HepG2 (cell line): ENCODE measurements around the gene GAPDH. TPM values are rescaled to one million over a fixed set of nuclear protein-coding genes. Genes with fewer than 3 reads are reported as not detected.
A peak's percentile ranks its signal among the peaks of the same experiment; 100 is the strongest.

Experiments used
- ATF1 ChIP-seq: IDR thresholded peaks from 2 replicates; pipeline ENCODE4 v1.6.1; 2016; ENCODE audit warnings: mild to moderate bottlenecking, control low read depth
- ATF7 ChIP-seq, 2 experiments: fragments of 450-650 bp in 1 of 2; sonication (generic) in 1 of 2; formaldehyde crosslinking in 1 of 2; IDR thresholded peaks; 2 replicates each; pipeline versions ENCODE4 v1.4.0 to v1.6.1; 2016 to 2020; ENCODE audit warnings: antibody characterized with exemption in 1 of 2, mild to moderate bottlenecking in 1 of 2, missing genetic modification reagents in 1 of 2
- CC2D1A ChIP-seq: sonication (generic); formaldehyde crosslinking; IDR thresholded peaks from 2 replicates; pipeline ENCODE4 v1.8.1; 2023; ENCODE audit warnings: mild to moderate bottlenecking, missing genetic modification reagents
- EEA1 ChIP-seq: sonication (generic); formaldehyde crosslinking; IDR thresholded peaks from 2 replicates; pipeline ENCODE4 v1.5.1; 2020; ENCODE audit warnings: mild to moderate bottlenecking, missing genetic modification reagents, borderline replicate concordance
- ELF1 ChIP-seq: sonication (generic); formaldehyde crosslinking; IDR thresholded peaks from 2 replicates; pipeline ENCODE4 v1.4.0; 2020; ENCODE audit warnings: missing genetic modification reagents
- FLYWCH1 ChIP-seq: sonication (generic); formaldehyde crosslinking; IDR thresholded peaks from 2 replicates; pipeline ENCODE4 v1.8.1; 2023; ENCODE audit warnings: mild to moderate bottlenecking, missing genetic modification reagents
- GLI4 ChIP-seq: sonication (generic); formaldehyde crosslinking; IDR thresholded peaks from 2 replicates; pipeline ENCODE4 v1.5.1; 2020; ENCODE audit warnings: missing genetic modification reagents, mild to moderate bottlenecking, moderate library complexity, borderline replicate concordance
- MBD4 ChIP-seq: IDR thresholded peaks from 2 replicates; pipeline ENCODE4 v1.6.1; 2012; ENCODE audit warnings: low read length, inconsistent platforms, borderline replicate concordance
- NCOA1 ChIP-seq: sonication (generic); formaldehyde crosslinking; IDR thresholded peaks from 2 replicates; pipeline ENCODE4 v1.9.0; 2021; ENCODE audit warnings: missing genetic modification reagents
- NFYB ChIP-seq: sonication (generic); formaldehyde crosslinking; IDR thresholded peaks from 2 replicates; pipeline ENCODE4 v1.4.0; 2020; ENCODE audit warnings: missing genetic modification reagents
- SMARCE1 ChIP-seq: fragments of 450-650 bp; IDR thresholded peaks from 2 replicates; pipeline ENCODE4 v1.6.1; 2017; ENCODE audit warnings: borderline replicate concordance
- TBP ChIP-seq: sonication (generic); formaldehyde crosslinking; IDR thresholded peaks from 2 replicates; pipeline ENCODE4 v1.5.0; 2020; ENCODE audit warnings: missing genetic modification reagents
- TBX2 ChIP-seq: sonication (generic); formaldehyde crosslinking; IDR thresholded peaks from 2 replicates; pipeline ENCODE4 v1.5.0; 2020; ENCODE audit warnings: missing genetic modification reagents, mild to moderate bottlenecking, borderline replicate concordance
- ZNF101 ChIP-seq: sonication (generic); formaldehyde crosslinking; IDR thresholded peaks from 2 replicates; pipeline ENCODE4 v1.4.0; 2020; ENCODE audit warnings: mild to moderate bottlenecking, low read depth, missing genetic modification reagents, borderline replicate concordance
- ZNF234 ChIP-seq: sonication (generic); formaldehyde crosslinking; conservative IDR thresholded peaks from 2 replicates; pipeline ENCODE4 v1.5.1; 2020; ENCODE audit warnings: mild to moderate bottlenecking, missing genetic modification reagents
- ZNF841 ChIP-seq: sonication (generic); formaldehyde crosslinking; IDR thresholded peaks from 2 replicates; pipeline ENCODE4 v1.8.1; 2023; ENCODE audit warnings: missing genetic modification reagents, borderline replicate concordance
- ZNF850 ChIP-seq: sonication (generic); formaldehyde crosslinking; conservative IDR thresholded peaks from 2 replicates; pipeline ENCODE4 v1.9.0; 2021; ENCODE audit warnings: mild to moderate bottlenecking, missing genetic modification reagents
- ZSCAN29 ChIP-seq: sonication (generic); formaldehyde crosslinking; conservative IDR thresholded peaks from 2 replicates; pipeline ENCODE4 v1.4.0; 2020; ENCODE audit warnings: mild to moderate bottlenecking, missing genetic modification reagents
- polyA plus RNA-seq, 8 experiments: library from polyadenylated mRNA; depleted of rRNA in 3 of 8; stranded (reverse) in 7 of 8; unstranded in 1 of 8; fragments of >200 nt; fragmentation: Illumina TruSeq in 4 of 8; extraction: Trizol in 4 of 8; gene quantifications; 2 replicates each; pipeline versions ENCODE4 v1.2.1 to v1.2.3, GENCODE V29; 2011 to 2016; ENCODE audit warnings: low read depth in 4 of 8, missing spikeins in 1 of 8, mixed read lengths in 1 of 8; ENCODE audit not compliant: insufficient read depth in 1 of 8
- total RNA-seq, 5 experiments: library from RNA; depleted of rRNA; stranded (reverse); fragments of >200 nt; fragmentation: Illumina TruSeq; extraction: Trizol; gene quantifications; 2 replicates each; pipeline ENCODE4 v1.2.3, GENCODE V29; 2016; ENCODE audit warnings: low read depth in 1 of 5
- TF ChIP-seq, protein P1 (sequence below): IDR thresholded peaks from 2 replicates; pipeline ENCODE4 v1.6.1; 2012; ENCODE audit warnings: inconsistent platforms
- TF ChIP-seq, protein P2 (sequence below): sonication (generic); formaldehyde crosslinking; IDR thresholded peaks from 2 replicates; pipeline ENCODE4 v1.5.1; 2020; ENCODE audit warnings: mild to moderate bottlenecking, moderate library complexity, missing genetic modification reagents
- TF ChIP-seq, protein P3 (sequence below): sonication (generic); formaldehyde crosslinking; IDR thresholded peaks from 2 replicates; pipeline ENCODE4 v1.4.0; 2020; ENCODE audit warnings: missing genetic modification reagents, mild to moderate bottlenecking, borderline replicate concordance
- TF ChIP-seq, protein P4 (sequence below): sonication (generic); formaldehyde crosslinking; IDR thresholded peaks from 2 replicates; pipeline ENCODE4 v1.5.0; 2020; ENCODE audit warnings: mild to moderate bottlenecking, missing genetic modification reagents, borderline replicate concordance

Gene GAPDH
- total and polyA plus RNA-seq, 2 of the 13 experiments (the other 11 are each of a cell fraction or from before 2014, with no cell fraction given): 3,038 to 12,722 TPM

DNA sequence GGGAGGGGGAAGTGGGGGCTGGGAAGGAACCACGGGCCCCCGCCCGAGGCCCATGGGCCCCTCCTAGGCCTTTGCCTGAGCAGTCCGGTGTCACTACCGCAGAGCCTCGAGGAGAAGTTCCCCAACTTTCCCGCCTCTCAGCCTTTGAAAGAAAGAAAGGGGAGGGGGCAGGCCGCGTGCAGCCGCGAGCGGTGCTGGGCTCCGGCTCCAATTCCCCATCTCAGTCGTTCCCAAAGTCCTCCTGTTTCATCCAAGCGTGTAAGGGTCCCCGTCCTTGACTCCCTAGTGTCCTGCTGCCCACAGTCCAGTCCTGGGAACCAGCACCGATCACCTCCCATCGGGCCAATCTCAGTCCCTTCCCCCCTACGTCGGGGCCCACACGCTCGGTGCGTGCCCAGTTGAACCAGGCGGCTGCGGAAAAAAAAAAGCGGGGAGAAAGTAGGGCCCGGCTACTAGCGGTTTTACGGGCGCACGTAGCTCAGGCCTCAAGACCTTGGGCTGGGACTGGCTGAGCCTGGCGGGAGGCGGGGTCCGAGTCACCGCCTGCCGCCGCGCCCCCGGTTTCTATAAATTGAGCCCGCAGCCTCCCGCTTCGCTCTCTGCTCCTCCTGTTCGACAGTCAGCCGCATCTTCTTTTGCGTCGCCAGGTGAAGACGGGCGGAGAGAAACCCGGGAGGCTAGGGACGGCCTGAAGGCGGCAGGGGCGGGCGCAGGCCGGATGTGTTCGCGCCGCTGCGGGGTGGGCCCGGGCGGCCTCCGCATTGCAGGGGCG lies at the start of gene GAPDH (continued):
- TF ChIP-seq ZNF101 (CRISPR knock-in tag): 0 out of 2 replicates have a peak, but pooled peaks have one; percentile 6
- TF ChIP-seq MBD4: no peak
- peak; percentile 72 for TF ChIP-seq NFYB (CRISPR knock-in tag)
- TF ChIP-seq TBX2 (CRISPR knock-in tag): peak; percentile 59; the same call in 1 of the 2 replicates
- TF ChIP-seq, protein P1, sequence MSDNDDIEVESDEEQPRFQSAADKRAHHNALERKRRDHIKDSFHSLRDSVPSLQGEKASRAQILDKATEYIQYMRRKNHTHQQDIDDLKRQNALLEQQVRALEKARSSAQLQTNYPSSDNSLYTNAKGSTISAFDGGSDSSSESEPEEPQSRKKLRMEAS: peak; percentile 80
- no peak; the same call in 1 of the 2 replicates for TF ChIP-seq ZNF234 (CRISPR knock-in tag)
- TF ChIP-seq CC2D1A (CRISPR knock-in tag): no peak
- TF ChIP-seq ZSCAN29 (CRISPR knock-in tag): peak; percentile 54; the same call in 1 of the 2 replicates
- peak; percentile 63; the same call in 1 of the 2 replicates for TF ChIP-seq ZNF850 (CRISPR knock-in tag)
- TF ChIP-seq ELF1 (CRISPR knock-in tag): peak; percentile 57
- TF ChIP-seq, protein P2, sequence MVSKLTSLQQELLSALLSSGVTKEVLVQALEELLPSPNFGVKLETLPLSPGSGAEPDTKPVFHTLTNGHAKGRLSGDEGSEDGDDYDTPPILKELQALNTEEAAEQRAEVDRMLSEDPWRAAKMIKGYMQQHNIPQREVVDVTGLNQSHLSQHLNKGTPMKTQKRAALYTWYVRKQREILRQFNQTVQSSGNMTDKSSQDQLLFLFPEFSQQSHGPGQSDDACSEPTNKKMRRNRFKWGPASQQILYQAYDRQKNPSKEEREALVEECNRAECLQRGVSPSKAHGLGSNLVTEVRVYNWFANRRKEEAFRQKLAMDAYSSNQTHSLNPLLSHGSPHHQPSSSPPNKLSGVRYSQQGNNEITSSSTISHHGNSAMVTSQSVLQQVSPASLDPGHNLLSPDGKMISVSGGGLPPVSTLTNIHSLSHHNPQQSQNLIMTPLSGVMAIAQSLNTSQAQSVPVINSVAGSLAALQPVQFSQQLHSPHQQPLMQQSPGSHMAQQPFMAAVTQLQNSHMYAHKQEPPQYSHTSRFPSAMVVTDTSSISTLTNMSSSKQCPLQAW (CRISPR knock-in tag): peak; percentile 46
- TF ChIP-seq TBP (CRISPR knock-in tag): no peak
- TF ChIP-seq, protein P3, sequence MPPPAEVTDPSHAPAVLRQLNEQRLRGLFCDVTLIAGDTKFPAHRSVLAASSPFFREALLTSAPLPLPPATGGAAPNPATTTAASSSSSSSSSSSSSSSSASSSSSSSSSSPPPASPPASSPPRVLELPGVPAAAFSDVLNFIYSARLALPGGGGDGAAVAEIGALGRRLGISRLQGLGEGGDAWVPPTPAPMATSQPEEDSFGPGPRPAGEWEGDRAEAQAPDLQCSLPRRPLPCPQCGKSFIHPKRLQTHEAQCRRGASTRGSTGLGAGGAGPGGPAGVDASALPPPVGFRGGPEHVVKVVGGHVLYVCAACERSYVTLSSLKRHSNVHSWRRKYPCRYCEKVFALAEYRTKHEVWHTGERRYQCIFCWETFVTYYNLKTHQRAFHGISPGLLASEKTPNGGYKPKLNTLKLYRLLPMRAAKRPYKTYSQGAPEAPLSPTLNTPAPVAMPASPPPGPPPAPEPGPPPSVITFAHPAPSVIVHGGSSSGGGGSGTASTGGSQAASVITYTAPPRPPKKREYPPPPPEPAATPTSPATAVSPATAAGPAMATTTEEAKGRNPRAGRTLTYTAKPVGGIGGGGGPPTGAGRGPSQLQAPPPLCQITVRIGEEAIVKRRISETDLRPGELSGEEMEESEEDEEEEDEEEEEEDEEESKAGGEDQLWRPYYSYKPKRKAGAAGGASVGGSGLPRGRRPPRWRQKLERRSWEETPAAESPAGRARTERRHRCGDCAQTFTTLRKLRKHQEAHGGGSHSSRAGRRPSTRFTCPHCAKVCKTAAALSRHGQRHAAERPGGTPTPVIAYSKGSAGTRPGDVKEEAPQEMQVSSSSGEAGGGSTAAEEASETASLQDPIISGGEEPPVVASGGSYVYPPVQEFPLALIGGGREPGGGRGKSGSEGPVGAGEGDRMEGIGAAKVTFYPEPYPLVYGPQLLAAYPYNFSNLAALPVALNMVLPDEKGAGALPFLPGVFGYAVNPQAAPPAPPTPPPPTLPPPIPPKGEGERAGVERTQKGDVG: peak; percentile 56; the same call in 1 of the 2 replicates
- TF ChIP-seq GLI4 (CRISPR knock-in tag): 0 out of 2 replicates have a peak, but pooled peaks have one; percentile 36
- TF ChIP-seq EEA1 (CRISPR knock-in tag): no peak
- no peak for TF ChIP-seq FLYWCH1 (CRISPR knock-in tag)
- TF ChIP-seq NCOA1 (CRISPR knock-in tag): no peak
- TF ChIP-seq ZNF841 (CRISPR knock-in tag): no peak
- TF ChIP-seq, protein P4, sequence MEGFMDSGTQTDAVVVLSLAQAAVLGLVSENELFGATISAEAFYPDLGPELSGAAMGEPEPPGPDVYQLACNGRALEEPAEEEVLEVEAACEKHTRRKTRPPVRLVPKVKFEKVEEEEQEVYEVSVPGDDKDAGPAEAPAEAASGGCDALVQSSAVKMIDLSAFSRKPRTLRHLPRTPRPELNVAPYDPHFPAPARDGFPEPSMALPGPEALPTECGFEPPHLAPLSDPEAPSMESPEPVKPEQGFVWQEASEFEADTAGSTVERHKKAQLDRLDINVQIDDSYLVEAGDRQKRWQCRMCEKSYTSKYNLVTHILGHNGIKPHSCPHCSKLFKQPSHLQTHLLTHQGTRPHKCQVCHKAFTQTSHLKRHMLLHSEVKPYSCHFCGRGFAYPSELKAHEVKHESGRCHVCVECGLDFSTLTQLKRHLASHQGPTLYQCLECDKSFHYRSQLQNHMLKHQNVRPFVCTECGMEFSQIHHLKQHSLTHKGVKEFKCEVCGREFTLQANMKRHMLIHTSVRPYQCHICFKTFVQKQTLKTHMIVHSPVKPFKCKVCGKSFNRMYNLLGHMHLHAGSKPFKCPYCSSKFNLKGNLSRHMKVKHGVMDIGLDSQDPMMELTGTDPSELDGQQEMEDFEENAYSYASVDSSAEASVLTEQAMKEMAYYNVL (CRISPR knock-in tag): peak; percentile 60
- no peak for TF ChIP-seq SMARCE1
- no peak for TF ChIP-seq ATF1 (CRISPR knock-in tag)
- TF ChIP-seq ATF7 (IDR thresholded peaks at IDR 0.05): no peak
- TF ChIP-seq ATF7 (CRISPR knock-in tag; IDR thresholded peaks at IDR 0.05): no peak; the same call in 1 of the 2 replicates
